ENCODE results near the gene CALML6.
"Not testable (repeated sequence)": the region's sequence is repeated elsewhere in the genome, so short reads cannot be mapped to it uniquely, and the experiment has no call there.

CALML6 gene

GRCh38 chr1:1925437-1926345 lies 10.6 kb downstream of the CALML6 start:
- DNase-seq (ENCODE audit: low read depth): no peak

GRCh38 chr1:1926346-1926811 lies 11.3 kb downstream of the CALML6 start:
- DNase-seq (ENCODE audit: low read depth): no peak

- DNase-seq (ENCODE audit: low read depth): no peak
Measured at GRCh38 chr1:1926886-1927660, 12.0 kb downstream of the CALML6 start.

GRCh38 chr1:1927751-1928150 lies 12.7 kb downstream of the CALML6 start:
- DNase-seq (ENCODE audit: low read depth): no peak

- no peak for DNase-seq (ENCODE audit: low read depth)
Measured at GRCh38 chr1:1928231-1929101, 13.4 kb downstream of the CALML6 start.

- no peak for DNase-seq (ENCODE audit: low read depth)
Measured at GRCh38 chr1:1929102-1929638, 14.1 kb downstream of the CALML6 start.

- no peak for DNase-seq (ENCODE audit: low read depth)
Measured at GRCh38 chr1:1929639-1930545, 14.8 kb downstream of the CALML6 start.

GRCh38 chr1:1934848-1935247 lies 19.8 kb downstream of the CALML6 start:
- DNase-seq (ENCODE audit: low read depth): not testable (repeated sequence)

GRCh38 chr1:1937061-1937460 lies 22.0 kb downstream of the CALML6 start:
- no peak for DNase-seq (ENCODE audit: low read depth)

GRCh38 chr1:1937549-1938275 lies 22.7 kb downstream of the CALML6 start:
- no peak for DNase-seq (ENCODE audit: low read depth)

GRCh38 chr1:1938276-1938573 lies 23.2 kb downstream of the CALML6 start:
- no peak for DNase-seq (ENCODE audit: low read depth)

GRCh38 chr1:1938613-1939295 lies 23.7 kb downstream of the CALML6 start:
- DNase-seq (ENCODE audit: low read depth): no peak

GRCh38 chr1:1939296-1940122 lies 24.4 kb downstream of the CALML6 start:
- DNase-seq (ENCODE audit: low read depth): no peak

GRCh38 chr1:1940123-1940425 lies 25.0 kb downstream of the CALML6 start:
- DNase-seq (ENCODE audit: low read depth): no peak

GRCh38 chr1:1941211-1941841 lies 26.3 kb downstream of the CALML6 start:
- DNase-seq (ENCODE audit: low read depth): no peak

GRCh38 chr1:1941868-1942752 lies 27.1 kb downstream of the CALML6 start:
- DNase-seq (ENCODE audit: low read depth): no peak
